Panc1 (cell line): ENCODE data around the gene LY6G6F. TPM values are rescaled to one million over a fixed set of nuclear protein-coding genes. Genes with fewer than 3 reads are reported as not detected.
A peak's percentile ranks its signal among the peaks of the same experiment; 100 is the strongest.

Experiments
- ATAC-seq: fragments of 200-7000 bp; cut with Tn5 transposase; 2 replicates; pipeline ENCODE4 v1.9.1; 2020; ENCODE audit warnings: mild to moderate bottlenecking, moderate library complexity
- BruUV-seq: library from RNA; stranded (reverse); fragments of 400-500 nt; replicated peaks from 2 replicates; lab custom pipeline; 2021; lab: Mats Ljungman, UMichigan
- CTCF ChIA-PET: fragments of 300-600 bp; sonication (Branson Sonifier 250); formaldehyde crosslinking; loops from one replicate; lab custom pipeline; 2022; ENCODE audit warnings: antibody characterized with exemption; lab: Charles Lee
- POLR2A ChIA-PET: fragments of 300-600 bp; sonication (Branson Sonifier 250); formaldehyde crosslinking; loops from one replicate; lab custom pipeline; 2022; ENCODE audit warnings: antibody characterized with exemption; lab: Charles Lee
- DNase-seq: peaks from one replicate; pipeline ENCODE4 v3.0.0-alpha.2; 2010; ENCODE audit warnings: low read depth, low spot score
- H3K27ac ChIP-seq: 2 replicates; pipeline ENCODE4 v1.5.1; 2011; ENCODE audit warnings: mild to moderate bottlenecking, low read length, inconsistent platforms
- H3K27me3 ChIP-seq: fragments of 200-500 bp; sonication (Bioruptor generic); 2 replicates; pipeline ENCODE4 v1.6.0; 2014; ENCODE audit warnings: low read length, inconsistent platforms; ENCODE audit not compliant: control insufficient read depth, insufficient read depth
- H3K36me3 ChIP-seq: fragments of 200-500 bp; sonication (Bioruptor generic); 2 replicates; pipeline ENCODE4 v1.5.1; 2014; ENCODE audit warnings: inconsistent platforms, mild to moderate bottlenecking, low read length, moderate library complexity; ENCODE audit not compliant: control insufficient read depth, insufficient read depth
- H3K4me1 ChIP-seq: 2 replicates; pipeline ENCODE4 v1.5.1; 2011; ENCODE audit warnings: inconsistent platforms, mild to moderate bottlenecking, low read length, moderate library complexity; ENCODE audit not compliant: control insufficient read depth, insufficient read depth
- H3K4me3 ChIP-seq, 2 experiments: 2 replicates each; pipeline ENCODE4 v1.5.1; 2011 to 2012; ENCODE audit warnings: low read depth in 2 of 2, low read length in 2 of 2, mild to moderate bottlenecking in 2 of 2, inconsistent platforms in 1 of 2, moderate library complexity in 1 of 2
- H3K9me3 ChIP-seq: fragments of 200-500 bp; sonication (Bioruptor generic); 2 replicates; pipeline ENCODE4 v1.5.1; 2014; ENCODE audit warnings: low read depth, mild to moderate bottlenecking, inconsistent platforms, low read length, moderate library complexity; ENCODE audit not compliant: control insufficient read depth, insufficient read depth
- POLR2AphosphoS5 ChIP-seq: IDR thresholded peaks from 2 replicates; pipeline ENCODE4 v1.6.1; 2012; ENCODE audit warnings: mild to moderate bottlenecking, low read depth, low read length, moderate library complexity
- SIN3A ChIP-seq: IDR thresholded peaks from 2 replicates; pipeline ENCODE4 v1.6.1; 2012; ENCODE audit warnings: low read depth, mild to moderate bottlenecking, low read length, moderate library complexity, borderline replicate concordance; ENCODE audit not compliant: insufficient read depth
- TCF7L2 ChIP-seq: IDR thresholded peaks from 2 replicates; pipeline ENCODE4 v1.6.1; 2011; ENCODE audit warnings: mild to moderate bottlenecking, low read depth, low read length, inconsistent platforms
- in situ Hi-C: cut with HindIII; loops from 2 replicates; pipeline ENCODE4 v1.10.0; 2016; ENCODE audit warnings: low sequenced_read_pairs, low pct_unique_long_range_greater_than_20kb
- intact Hi-C: fragments of 100-400 bp; cut with micrococcal nuclease; formaldehyde crosslinking; loops from one replicate; pipeline ENCODE4 v1.10.0; 2022; ENCODE audit not compliant: unreplicated experiment
- total RNA-seq: library from RNA; stranded (reverse); gene quantifications from one replicate; pipeline ENCODE4 v1.2.1, GENCODE V29; 2021; ENCODE audit not compliant: unreplicated experiment
- TF ChIP-seq, protein P1 (sequence below), 2 experiments: IDR thresholded peaks; 2 replicates each; pipeline ENCODE4 v1.6.1; 2011 to 2012; ENCODE audit warnings: low read depth in 2 of 2, control low read depth in 1 of 2, low read length in 1 of 2, mild to moderate bottlenecking in 1 of 2, moderate library complexity in 1 of 2; ENCODE audit not compliant: insufficient read depth in 1 of 2
- TF ChIP-seq, protein P2 (sequence below): fragments of 450-650 bp; IDR thresholded peaks from 2 replicates; pipeline ENCODE4 v1.5.1; 2017; ENCODE audit warnings: mild to moderate bottlenecking

Gene LY6G6F
- total RNA-seq, 1 experiment from 2014 or later = not detected

DNA sequence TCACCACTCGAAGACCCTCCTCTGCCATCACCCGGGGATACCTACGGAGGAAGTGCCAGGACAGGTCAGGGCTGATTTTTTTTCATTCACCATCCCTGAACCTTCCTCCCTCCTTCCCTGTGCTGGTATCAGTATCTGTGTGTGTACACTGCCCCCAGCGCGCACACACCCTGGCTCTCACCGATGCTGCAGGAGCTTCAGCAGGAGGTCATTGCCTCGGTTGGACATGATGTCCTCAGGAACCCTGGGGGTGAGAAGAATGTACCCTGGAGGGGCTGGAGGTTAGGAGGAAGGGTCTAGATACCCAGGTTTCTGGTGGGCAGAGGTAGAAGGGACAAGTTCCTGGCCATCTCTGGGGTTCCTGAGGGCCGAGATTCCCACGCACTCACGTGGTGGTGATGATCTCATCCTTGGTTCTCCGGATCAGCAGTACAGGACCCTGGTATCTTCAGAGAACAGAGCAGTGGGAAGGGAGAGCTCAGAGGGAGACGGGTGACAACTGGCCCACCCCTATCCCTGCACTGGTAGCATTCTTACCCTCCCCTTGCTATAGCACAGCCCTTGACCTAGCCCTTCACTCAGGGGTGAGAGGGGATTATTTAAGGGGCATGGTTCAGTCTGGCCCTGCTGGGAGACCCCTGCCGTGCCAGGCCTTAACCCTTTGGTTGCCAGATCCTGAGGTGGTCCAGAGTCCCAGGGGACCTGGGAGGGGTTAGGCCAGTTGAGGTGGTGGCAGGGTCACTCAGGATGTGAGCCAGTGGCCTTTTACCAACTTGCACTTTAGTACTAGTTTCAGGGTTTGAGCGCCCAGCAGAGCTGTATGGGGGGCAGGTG is 18.6 kb upstream of the LY6G6F start:
- no peak overlapping the region for H3K4me3 ChIP-seq
- ChIA-PET CTCF (no interaction called here), POLR2A (no interaction called here)
- no peaks in the 10 kb centered on the region for H3K4me1 ChIP-seq
- no peak overlapping the region for H3K27ac ChIP-seq
- intact Hi-C loops (no loop called here), in situ Hi-C loops (no loop called here)
- H3K9me3 ChIP-seq = no peaks in the 10 kb centered on the region
- 0 out of 2 replicates have a peak, but pooled peaks have one; percentile 27 for ATAC-seq
- no peaks in the 10 kb centered on the region for H3K27me3 ChIP-seq
- no TSS peak for BruUV-seq
- H3K36me3 ChIP-seq = 0 out of 2 replicates have a peak, but pooled peaks cover 5% of the 10 kb centered on the region
- no peak for DNase-seq
- TF ChIP-seq SIN3A (no peak), POLR2AphosphoS5 (no peak), TCF7L2 (no peak)
- TF ChIP-seq, protein P1, sequence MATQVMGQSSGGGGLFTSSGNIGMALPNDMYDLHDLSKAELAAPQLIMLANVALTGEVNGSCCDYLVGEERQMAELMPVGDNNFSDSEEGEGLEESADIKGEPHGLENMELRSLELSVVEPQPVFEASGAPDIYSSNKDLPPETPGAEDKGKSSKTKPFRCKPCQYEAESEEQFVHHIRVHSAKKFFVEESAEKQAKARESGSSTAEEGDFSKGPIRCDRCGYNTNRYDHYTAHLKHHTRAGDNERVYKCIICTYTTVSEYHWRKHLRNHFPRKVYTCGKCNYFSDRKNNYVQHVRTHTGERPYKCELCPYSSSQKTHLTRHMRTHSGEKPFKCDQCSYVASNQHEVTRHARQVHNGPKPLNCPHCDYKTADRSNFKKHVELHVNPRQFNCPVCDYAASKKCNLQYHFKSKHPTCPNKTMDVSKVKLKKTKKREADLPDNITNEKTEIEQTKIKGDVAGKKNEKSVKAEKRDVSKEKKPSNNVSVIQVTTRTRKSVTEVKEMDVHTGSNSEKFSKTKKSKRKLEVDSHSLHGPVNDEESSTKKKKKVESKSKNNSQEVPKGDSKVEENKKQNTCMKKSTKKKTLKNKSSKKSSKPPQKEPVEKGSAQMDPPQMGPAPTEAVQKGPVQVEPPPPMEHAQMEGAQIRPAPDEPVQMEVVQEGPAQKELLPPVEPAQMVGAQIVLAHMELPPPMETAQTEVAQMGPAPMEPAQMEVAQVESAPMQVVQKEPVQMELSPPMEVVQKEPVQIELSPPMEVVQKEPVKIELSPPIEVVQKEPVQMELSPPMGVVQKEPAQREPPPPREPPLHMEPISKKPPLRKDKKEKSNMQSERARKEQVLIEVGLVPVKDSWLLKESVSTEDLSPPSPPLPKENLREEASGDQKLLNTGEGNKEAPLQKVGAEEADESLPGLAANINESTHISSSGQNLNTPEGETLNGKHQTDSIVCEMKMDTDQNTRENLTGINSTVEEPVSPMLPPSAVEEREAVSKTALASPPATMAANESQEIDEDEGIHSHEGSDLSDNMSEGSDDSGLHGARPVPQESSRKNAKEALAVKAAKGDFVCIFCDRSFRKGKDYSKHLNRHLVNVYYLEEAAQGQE (IDR thresholded peaks at IDR 0.05; ENCODE audit: insufficient read depth in 1 of 2, low read depth in 2 of 2, low read length in 1 of 2) = no peak
- TF ChIP-seq, protein P2, sequence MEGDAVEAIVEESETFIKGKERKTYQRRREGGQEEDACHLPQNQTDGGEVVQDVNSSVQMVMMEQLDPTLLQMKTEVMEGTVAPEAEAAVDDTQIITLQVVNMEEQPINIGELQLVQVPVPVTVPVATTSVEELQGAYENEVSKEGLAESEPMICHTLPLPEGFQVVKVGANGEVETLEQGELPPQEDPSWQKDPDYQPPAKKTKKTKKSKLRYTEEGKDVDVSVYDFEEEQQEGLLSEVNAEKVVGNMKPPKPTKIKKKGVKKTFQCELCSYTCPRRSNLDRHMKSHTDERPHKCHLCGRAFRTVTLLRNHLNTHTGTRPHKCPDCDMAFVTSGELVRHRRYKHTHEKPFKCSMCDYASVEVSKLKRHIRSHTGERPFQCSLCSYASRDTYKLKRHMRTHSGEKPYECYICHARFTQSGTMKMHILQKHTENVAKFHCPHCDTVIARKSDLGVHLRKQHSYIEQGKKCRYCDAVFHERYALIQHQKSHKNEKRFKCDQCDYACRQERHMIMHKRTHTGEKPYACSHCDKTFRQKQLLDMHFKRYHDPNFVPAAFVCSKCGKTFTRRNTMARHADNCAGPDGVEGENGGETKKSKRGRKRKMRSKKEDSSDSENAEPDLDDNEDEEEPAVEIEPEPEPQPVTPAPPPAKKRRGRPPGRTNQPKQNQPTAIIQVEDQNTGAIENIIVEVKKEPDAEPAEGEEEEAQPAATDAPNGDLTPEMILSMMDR = no peak

DNA sequence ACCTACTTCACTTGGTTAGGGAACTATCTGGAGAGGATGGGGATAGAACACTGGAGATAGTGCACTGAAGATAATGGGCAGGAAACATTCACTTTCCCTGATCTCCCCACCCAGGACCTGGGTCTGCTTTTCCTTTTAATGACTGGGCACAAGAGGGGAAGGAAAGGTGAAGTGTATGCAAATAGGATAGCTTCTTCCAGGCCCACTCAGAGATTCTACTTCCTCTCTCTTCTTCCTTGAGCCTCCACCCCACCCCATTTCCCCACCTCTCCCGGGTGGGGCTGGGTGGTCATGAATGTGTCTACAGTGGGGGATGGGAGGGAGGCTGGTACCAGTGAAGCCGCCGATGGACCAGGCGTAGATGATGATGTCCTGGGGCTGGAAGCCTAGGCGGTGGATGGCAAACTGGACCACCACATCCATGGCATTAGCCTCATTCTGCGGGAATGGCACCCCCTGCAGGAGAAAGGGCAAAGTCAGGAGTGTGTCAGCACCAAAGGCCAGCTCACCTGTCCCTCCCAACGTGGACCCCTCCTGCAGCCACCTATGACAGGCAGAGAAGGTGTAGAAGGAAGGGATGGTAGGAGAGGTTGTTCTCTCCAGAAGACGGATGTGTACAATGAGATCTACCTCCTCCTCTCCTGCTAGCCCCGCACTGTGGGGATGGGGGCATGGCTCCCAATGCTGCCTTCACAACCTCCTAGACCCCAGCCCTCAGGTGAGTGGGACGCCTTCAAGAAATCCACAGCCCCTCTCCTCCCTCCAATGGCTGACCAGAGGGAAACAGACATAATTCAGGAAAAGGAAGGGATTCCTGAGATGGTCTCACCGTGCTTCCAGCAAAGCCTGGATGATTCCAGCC is 17.2 kb upstream of the LY6G6F start:
- intact Hi-C loops = no loop called here
- ATAC-seq (no peak), DNase-seq (no peak)
- Histone ChIP-seq H3K9me3 (no peaks in the 10 kb centered on the region), H3K4me1 (no peaks in the 10 kb centered on the region), H3K4me3 (no peak overlapping the region), H3K36me3 (0 out of 2 replicates have a peak, but pooled peaks cover 5% of the 10 kb centered on the region), H3K27ac (no peak overlapping the region), H3K27me3 (no peaks in the 10 kb centered on the region)
- CTCF ChIA-PET = no interaction called here
- POLR2A ChIA-PET = interaction anchor here (0.7 kb wide), 1 partner anchor 38 kb away, joined by 3 read pairs; no protein-coding TSS in a partner anchor
- in situ Hi-C loops = no loop called here
- BruUV-seq = no TSS peak
- TF ChIP-seq, protein P1 (IDR thresholded peaks at IDR 0.05; ENCODE audit: insufficient read depth in 1 of 2, low read depth in 2 of 2, low read length in 1 of 2) = no peak
- TF ChIP-seq SIN3A = no peak
- no peak for TF ChIP-seq TCF7L2
- no peak for TF ChIP-seq POLR2AphosphoS5
- TF ChIP-seq, protein P2 = no peak; the same call in 1 of the 2 replicates
